Liver (tissue), 9 donors: ENCODE data around the gene NCOR2. TPM values are rescaled to one million over a fixed set of nuclear protein-coding genes. Genes with fewer than 3 reads are reported as not detected.

ENCODE experiments used
- DNase-seq: peaks from one replicate; pipeline ENCODE4 v3.0.0-alpha.2; 2017; ENCODE audit warnings: low spot score
- H3K27ac ChIP-seq, 2 donors: one replicate each; pipeline ENCODE4 v1.7.0; 2013; ENCODE audit warnings: inconsistent platforms in 2 of 2, low read length in 2 of 2, control low read depth in 1 of 2, low read depth in 1 of 2, mild to moderate bottlenecking in 1 of 2
- H3K27me3 ChIP-seq, 4 donors: one replicate each; pipeline versions ENCODE4 v1.6.1 to v1.7.0; 2013; ENCODE audit warnings: low read length in 3 of 4, inconsistent platforms in 1 of 4, mild to moderate bottlenecking in 1 of 4, moderate library complexity in 1 of 4; ENCODE audit not compliant: control insufficient read depth in 4 of 4, insufficient read depth in 4 of 4
- H3K36me3 ChIP-seq, 4 donors: one replicate each; pipeline versions ENCODE4 v1.6.1 to v1.7.0; 2013; ENCODE audit warnings: low read length in 3 of 4, mild to moderate bottlenecking in 3 of 4, low read depth in 1 of 4, moderate library complexity in 1 of 4; ENCODE audit not compliant: control insufficient read depth in 4 of 4, insufficient read depth in 3 of 4
- H3K4me1 ChIP-seq, 4 donors: one replicate each; pipeline versions ENCODE4 v1.6.1 to v1.7.0; 2013; ENCODE audit warnings: low read length in 3 of 4, mild to moderate bottlenecking in 3 of 4, moderate library complexity in 1 of 4; ENCODE audit not compliant: control insufficient read depth in 4 of 4, insufficient read depth in 4 of 4
- H3K4me3 ChIP-seq, 3 donors: one replicate each; pipeline versions ENCODE4 v1.6.1 to v1.7.0; 2013; ENCODE audit warnings: low read length in 3 of 3, control low read depth in 1 of 3, low read depth in 1 of 3, mild to moderate bottlenecking in 1 of 3
- H3K9ac ChIP-seq, 2 donors: one replicate each; pipeline ENCODE4 v1.7.0; 2013; ENCODE audit warnings: low read length in 2 of 2, mild to moderate bottlenecking in 2 of 2, moderate library complexity in 2 of 2, control low read depth in 1 of 2, low read depth in 1 of 2
- H3K9me3 ChIP-seq, 4 donors: one replicate each; pipeline versions ENCODE4 v1.6.1 to v1.7.0; 2013; ENCODE audit warnings: low read length in 3 of 4; ENCODE audit not compliant: control insufficient read depth in 4 of 4
- EGR1 ChIP-seq, 2 donors: IDR thresholded peaks; 2 replicates each; pipeline ENCODE4 v1.6.1; 2016 to 2018; ENCODE audit warnings: antibody characterized with exemption in 2 of 2, low read depth in 2 of 2
- FOXA1 ChIP-seq: IDR thresholded peaks from 2 replicates; pipeline ENCODE4 v1.6.1; 2016; ENCODE audit warnings: antibody characterized with exemption
- FOXA2 ChIP-seq: IDR thresholded peaks from 2 replicates; pipeline ENCODE4 v1.6.1; 2016; ENCODE audit warnings: antibody characterized with exemption
- GABPA ChIP-seq, 2 donors: IDR thresholded peaks in 1 of 2; conservative IDR thresholded peaks in 1 of 2; 2 replicates each; pipeline ENCODE4 v1.6.1; 2016; ENCODE audit warnings: antibody characterized with exemption in 2 of 2, mild to moderate bottlenecking in 1 of 2, moderate library complexity in 1 of 2
- HNF4A ChIP-seq, 2 donors: conservative IDR thresholded peaks; 2 replicates each; pipeline ENCODE4 v1.6.1; 2016; ENCODE audit warnings: antibody characterized with exemption in 2 of 2, mild to moderate bottlenecking in 2 of 2
- HNF4G ChIP-seq: IDR thresholded peaks from 2 replicates; pipeline ENCODE4 v1.6.1; 2016; ENCODE audit warnings: antibody characterized with exemption
- JUND ChIP-seq, 2 donors: IDR thresholded peaks; 2 replicates each; pipeline ENCODE4 v1.6.1; 2016; ENCODE audit warnings: antibody characterized with exemption in 2 of 2
- NR2F2 ChIP-seq: IDR thresholded peaks from 2 replicates; pipeline ENCODE4 v1.6.1; 2016; ENCODE audit warnings: antibody characterized with exemption
- RAD21 ChIP-seq, 2 donors: IDR thresholded peaks; 2 replicates each; pipeline ENCODE4 v1.6.1; 2016; ENCODE audit warnings: antibody characterized with exemption in 2 of 2, mild to moderate bottlenecking in 2 of 2
- TAF1 ChIP-seq: conservative IDR thresholded peaks from 2 replicates; pipeline ENCODE4 v1.6.1; 2016; ENCODE audit warnings: antibody characterized with exemption, mild to moderate bottlenecking
- YY1 ChIP-seq: IDR thresholded peaks from 2 replicates; pipeline ENCODE4 v1.6.1; 2016; ENCODE audit warnings: antibody characterized with exemption, mild to moderate bottlenecking
- WGBS: extraction: QIAGEN DNeasy Blood & Tissue Kit; methylation state at CpG from one replicate; pipeline ENCODE4 v1.1.7; 2013; 5-methylcytosine and 5-hydroxymethylcytosine counted together
- polyA plus RNA-seq, 2 donors: library from polyadenylated mRNA; stranded (reverse) in 1 of 2; unstranded in 1 of 2; fragments of 200-250 nt in 1 of 2; fragments of >200 nt in 1 of 2; fragmentation: Nextera tagmentation in 1 of 2; extraction: Ambion mirVana in 1 of 2; gene quantifications; one replicate each; pipeline versions ENCODE4 v1.2.1 to v1.2.3, GENCODE V29; 2013 to 2015
- total RNA-seq, 2 donors: library from RNA; depleted of rRNA; stranded (reverse); fragments of >200 nt; gene quantifications; one replicate each; pipeline ENCODE4 v1.2.3, GENCODE V29; 2014
- TF ChIP-seq, protein P1 (sequence below): IDR thresholded peaks from 2 replicates; pipeline ENCODE4 v1.6.1; 2016; ENCODE audit warnings: antibody characterized with exemption
- TF ChIP-seq, protein P2 (sequence below): fragments of 150-350 bp; IDR thresholded peaks from 2 replicates; pipeline ENCODE4 v1.5.1; 2017; ENCODE audit warnings: improper control_type of control experiment, low read depth, low read length; ENCODE audit not compliant: missing input control
- TF ChIP-seq, protein P3 (sequence below): IDR thresholded peaks from 2 replicates; pipeline ENCODE4 v1.6.1; 2016; ENCODE audit warnings: antibody characterized with exemption, mild to moderate bottlenecking
- donor health status: healthy.
- donor health status: healthy.
- donor health status: healthy.
- donor health status: healthy.
- donor health status: healthy.

The NCOR2 gene
- total and polyA plus RNA-seq, 4 donors, result 7.9 to 31.6 (median 18.1) TPM

DNA sequence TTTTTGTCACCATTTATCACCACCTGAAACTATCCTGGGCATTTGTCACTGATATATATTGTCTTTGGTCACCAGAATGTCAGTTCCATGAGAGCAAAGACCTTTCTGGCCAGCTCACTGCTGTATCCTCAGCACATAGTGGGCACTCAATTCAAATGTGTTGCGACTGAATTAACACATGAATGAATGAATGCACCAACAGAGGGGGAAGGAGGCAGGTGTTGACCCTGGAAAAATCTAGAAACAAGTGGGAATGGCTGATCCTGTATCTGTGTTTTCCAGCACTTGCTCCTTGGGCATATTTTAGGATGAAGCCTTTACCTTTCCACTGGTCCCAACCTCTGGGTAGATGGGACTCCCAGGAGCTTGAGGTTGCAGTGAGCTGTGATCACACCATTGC is 3.4 kb upstream of the NCOR2 start:
- WGBS, result 98% methylated on average over 1 of the region's 1 CpG
- Histone ChIP-seq H3K36me3 (no peaks in the 10 kb centered on the region), H3K9me3 (no peaks in the 10 kb centered on the region)

DNA sequence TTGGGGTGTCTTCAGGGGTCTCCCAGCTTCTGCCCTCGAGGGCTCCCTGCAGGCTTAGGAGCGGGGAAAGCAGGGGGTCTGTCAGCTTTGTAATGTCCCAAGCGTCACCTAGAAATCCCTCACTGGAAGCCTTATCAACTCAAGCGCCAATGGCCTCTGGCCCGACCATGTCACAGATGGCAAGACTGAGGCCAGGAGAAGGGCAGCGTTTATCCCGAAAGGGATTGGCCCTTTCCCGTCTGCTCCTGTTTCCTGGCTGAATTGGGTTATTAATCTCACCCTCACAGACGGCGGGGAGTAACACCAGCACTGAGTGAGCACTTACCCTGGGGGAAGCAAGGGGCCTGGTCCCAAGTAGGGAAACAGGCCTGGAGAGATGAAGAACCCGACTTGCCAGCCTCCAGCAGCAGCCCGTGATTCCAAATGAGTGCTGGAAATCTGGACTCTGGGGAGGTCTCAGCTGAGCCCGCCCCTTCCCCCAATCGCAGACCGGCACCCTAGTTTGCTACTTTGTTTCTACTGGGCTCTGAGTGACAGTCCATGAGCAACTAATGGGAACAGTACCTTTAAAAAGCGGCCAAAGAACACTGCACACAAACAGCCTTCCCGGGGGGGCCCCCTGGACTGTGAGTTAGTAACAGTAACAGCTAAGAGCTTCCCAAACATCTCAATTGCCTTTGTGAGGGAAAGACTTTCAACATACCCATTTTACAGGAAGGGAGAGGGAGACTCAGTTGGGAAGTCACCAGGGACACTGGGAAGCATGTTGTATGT is 2.1 kb upstream of the NCOR2 start:
- TF ChIP-seq, protein P1, sequence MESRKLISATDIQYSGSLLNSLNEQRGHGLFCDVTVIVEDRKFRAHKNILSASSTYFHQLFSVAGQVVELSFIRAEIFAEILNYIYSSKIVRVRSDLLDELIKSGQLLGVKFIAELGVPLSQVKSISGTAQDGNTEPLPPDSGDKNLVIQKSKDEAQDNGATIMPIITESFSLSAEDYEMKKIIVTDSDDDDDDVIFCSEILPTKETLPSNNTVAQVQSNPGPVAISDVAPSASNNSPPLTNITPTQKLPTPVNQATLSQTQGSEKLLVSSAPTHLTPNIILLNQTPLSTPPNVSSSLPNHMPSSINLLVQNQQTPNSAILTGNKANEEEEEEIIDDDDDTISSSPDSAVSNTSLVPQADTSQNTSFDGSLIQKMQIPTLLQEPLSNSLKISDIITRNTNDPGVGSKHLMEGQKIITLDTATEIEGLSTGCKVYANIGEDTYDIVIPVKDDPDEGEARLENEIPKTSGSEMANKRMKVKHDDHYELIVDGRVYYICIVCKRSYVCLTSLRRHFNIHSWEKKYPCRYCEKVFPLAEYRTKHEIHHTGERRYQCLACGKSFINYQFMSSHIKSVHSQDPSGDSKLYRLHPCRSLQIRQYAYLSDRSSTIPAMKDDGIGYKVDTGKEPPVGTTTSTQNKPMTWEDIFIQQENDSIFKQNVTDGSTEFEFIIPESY, result no peak
- TF ChIP-seq, protein P2, sequence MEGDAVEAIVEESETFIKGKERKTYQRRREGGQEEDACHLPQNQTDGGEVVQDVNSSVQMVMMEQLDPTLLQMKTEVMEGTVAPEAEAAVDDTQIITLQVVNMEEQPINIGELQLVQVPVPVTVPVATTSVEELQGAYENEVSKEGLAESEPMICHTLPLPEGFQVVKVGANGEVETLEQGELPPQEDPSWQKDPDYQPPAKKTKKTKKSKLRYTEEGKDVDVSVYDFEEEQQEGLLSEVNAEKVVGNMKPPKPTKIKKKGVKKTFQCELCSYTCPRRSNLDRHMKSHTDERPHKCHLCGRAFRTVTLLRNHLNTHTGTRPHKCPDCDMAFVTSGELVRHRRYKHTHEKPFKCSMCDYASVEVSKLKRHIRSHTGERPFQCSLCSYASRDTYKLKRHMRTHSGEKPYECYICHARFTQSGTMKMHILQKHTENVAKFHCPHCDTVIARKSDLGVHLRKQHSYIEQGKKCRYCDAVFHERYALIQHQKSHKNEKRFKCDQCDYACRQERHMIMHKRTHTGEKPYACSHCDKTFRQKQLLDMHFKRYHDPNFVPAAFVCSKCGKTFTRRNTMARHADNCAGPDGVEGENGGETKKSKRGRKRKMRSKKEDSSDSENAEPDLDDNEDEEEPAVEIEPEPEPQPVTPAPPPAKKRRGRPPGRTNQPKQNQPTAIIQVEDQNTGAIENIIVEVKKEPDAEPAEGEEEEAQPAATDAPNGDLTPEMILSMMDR, result no peak
- no peak for TF ChIP-seq FOXA1
- TF ChIP-seq RAD21 (IDR thresholded peaks at IDR 0.05), result no peak
- no peak for TF ChIP-seq EGR1 (IDR thresholded peaks at IDR 0.05; ENCODE audit: low read depth in 2 of 2)
- TF ChIP-seq GABPA (IDR thresholded peaks at IDR 0.05 in 1 of 2, conservative IDR thresholded peaks at IDR 0.05 in 1 of 2), result no peak
- TF ChIP-seq NR2F2, result no peak
- TF ChIP-seq, protein P3, sequence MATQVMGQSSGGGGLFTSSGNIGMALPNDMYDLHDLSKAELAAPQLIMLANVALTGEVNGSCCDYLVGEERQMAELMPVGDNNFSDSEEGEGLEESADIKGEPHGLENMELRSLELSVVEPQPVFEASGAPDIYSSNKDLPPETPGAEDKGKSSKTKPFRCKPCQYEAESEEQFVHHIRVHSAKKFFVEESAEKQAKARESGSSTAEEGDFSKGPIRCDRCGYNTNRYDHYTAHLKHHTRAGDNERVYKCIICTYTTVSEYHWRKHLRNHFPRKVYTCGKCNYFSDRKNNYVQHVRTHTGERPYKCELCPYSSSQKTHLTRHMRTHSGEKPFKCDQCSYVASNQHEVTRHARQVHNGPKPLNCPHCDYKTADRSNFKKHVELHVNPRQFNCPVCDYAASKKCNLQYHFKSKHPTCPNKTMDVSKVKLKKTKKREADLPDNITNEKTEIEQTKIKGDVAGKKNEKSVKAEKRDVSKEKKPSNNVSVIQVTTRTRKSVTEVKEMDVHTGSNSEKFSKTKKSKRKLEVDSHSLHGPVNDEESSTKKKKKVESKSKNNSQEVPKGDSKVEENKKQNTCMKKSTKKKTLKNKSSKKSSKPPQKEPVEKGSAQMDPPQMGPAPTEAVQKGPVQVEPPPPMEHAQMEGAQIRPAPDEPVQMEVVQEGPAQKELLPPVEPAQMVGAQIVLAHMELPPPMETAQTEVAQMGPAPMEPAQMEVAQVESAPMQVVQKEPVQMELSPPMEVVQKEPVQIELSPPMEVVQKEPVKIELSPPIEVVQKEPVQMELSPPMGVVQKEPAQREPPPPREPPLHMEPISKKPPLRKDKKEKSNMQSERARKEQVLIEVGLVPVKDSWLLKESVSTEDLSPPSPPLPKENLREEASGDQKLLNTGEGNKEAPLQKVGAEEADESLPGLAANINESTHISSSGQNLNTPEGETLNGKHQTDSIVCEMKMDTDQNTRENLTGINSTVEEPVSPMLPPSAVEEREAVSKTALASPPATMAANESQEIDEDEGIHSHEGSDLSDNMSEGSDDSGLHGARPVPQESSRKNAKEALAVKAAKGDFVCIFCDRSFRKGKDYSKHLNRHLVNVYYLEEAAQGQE, result no peak

More for the DNA sequence above, 3.4 kb upstream of the NCOR2 start:
- TF ChIP-seq HNF4A (conservative IDR thresholded peaks at IDR 0.05) (no peak), TAF1 (no peak), EGR1 (IDR thresholded peaks at IDR 0.05; ENCODE audit: low read depth in 2 of 2) (no peak), JUND (IDR thresholded peaks at IDR 0.05) (no peak), GABPA (IDR thresholded peaks at IDR 0.05 in 1 of 2, conservative IDR thresholded peaks at IDR 0.05 in 1 of 2) (no peak), FOXA1 (no peak), YY1 (no peak), FOXA2 (no peak), HNF4G (no peak), NR2F2 (no peak), RAD21 (IDR thresholded peaks at IDR 0.05) (no peak)
- TF ChIP-seq, protein P1, result no peak
- Histone ChIP-seq H3K9ac (no peak overlapping the region), H3K27me3 (no peaks in the 10 kb centered on the region), H3K4me3 (no peak overlapping the region), H3K4me1 (peaks cover 5 to 11% (median 8%) of the 10 kb centered on the region in 4 donors), H3K27ac (no peak overlapping the region)
- DNase-seq, result no peak

More for the DNA sequence above, 2.1 kb upstream of the NCOR2 start:
- Histone ChIP-seq H3K36me3 (no peaks in the 10 kb centered on the region), H3K9ac (no peak overlapping the region), H3K4me1 (peaks cover 13 to 21% (median 16%) of the 10 kb centered on the region in 4 donors), H3K4me3 (no peak overlapping the region), H3K27me3 (no peaks in the 10 kb centered on the region), H3K27ac (no peak overlapping the region), H3K9me3 (no peaks in the 10 kb centered on the region)
- no peak for DNase-seq
- 90% methylated on average over 17 of the region's 17 CpGs for WGBS
